ENCODE measurements around the gene ZNF385B.

ZNF385B gene

GRCh38 chr2:179594268-179595112, 266.9 kb downstream of the ZNF385B start:
- Histone ChIP-seq H3K36me3 (no peaks in the 10 kb centered on the region), H3K27me3 (ENCODE audit: insufficient read depth, low read depth, severe bottlenecking) (no peaks in the 10 kb centered on the region), H3K27ac (no peak overlapping the region), H3K9me3 (ENCODE audit: severe bottlenecking) (no peaks in the 10 kb centered on the region), H3K4me3 (ENCODE audit: low read depth, low read length) (no peak overlapping the region)
- no peak for TF ChIP-seq CTCF (IDR thresholded peaks at IDR 0.05; ENCODE audit: low read depth, low read length)
- DNase-seq, result no peak

- H3K36me3 ChIP-seq, result no peaks in the 10 kb centered on the region
- no peaks in the 10 kb centered on the region for H3K9me3 ChIP-seq (ENCODE audit: severe bottlenecking)
- no peaks in the 10 kb centered on the region for H3K27me3 ChIP-seq (ENCODE audit: insufficient read depth, low read depth, severe bottlenecking)
- H3K4me3 ChIP-seq (ENCODE audit: low read depth, low read length), result no peak overlapping the region
- no peak for TF ChIP-seq CTCF (IDR thresholded peaks at IDR 0.05; ENCODE audit: low read depth, low read length)
- no peak for DNase-seq
- no peak overlapping the region for H3K27ac ChIP-seq
Measured at GRCh38 chr2:179593323-179593722, 268.1 kb downstream of the ZNF385B start.

- no peak for DNase-seq
- H3K4me3 ChIP-seq (ENCODE audit: low read depth, low read length), result no peak overlapping the region
- no peak for TF ChIP-seq CTCF (IDR thresholded peaks at IDR 0.05; ENCODE audit: low read depth, low read length)
- H3K27me3 ChIP-seq (ENCODE audit: insufficient read depth, low read depth, severe bottlenecking), result no peaks in the 10 kb centered on the region
- no peaks in the 10 kb centered on the region for H3K36me3 ChIP-seq
- no peak overlapping the region for H3K27ac ChIP-seq
- H3K9me3 ChIP-seq (ENCODE audit: severe bottlenecking), result no peaks in the 10 kb centered on the region
Measured at GRCh38 chr2:179592167-179592936, 269.1 kb downstream of the ZNF385B start.

- H3K9me3 ChIP-seq (ENCODE audit: severe bottlenecking), result no peaks in the 10 kb centered on the region
- TF ChIP-seq CTCF (IDR thresholded peaks at IDR 0.05; ENCODE audit: low read depth, low read length), result no peak
- H3K27me3 ChIP-seq (ENCODE audit: insufficient read depth, low read depth, severe bottlenecking), result no peaks in the 10 kb centered on the region
- H3K27ac ChIP-seq, result no peak overlapping the region
- H3K4me3 ChIP-seq (ENCODE audit: low read depth, low read length), result no peak overlapping the region
- no peaks in the 10 kb centered on the region for H3K36me3 ChIP-seq
- DNase-seq, result no peak
Measured at GRCh38 chr2:179591690-179592089, 269.7 kb downstream of the ZNF385B start.

- no peak for TF ChIP-seq CTCF (IDR thresholded peaks at IDR 0.05; ENCODE audit: low read depth, low read length)
- Histone ChIP-seq H3K9me3 (ENCODE audit: severe bottlenecking) (no peaks in the 10 kb centered on the region), H3K36me3 (no peaks in the 10 kb centered on the region), H3K27me3 (ENCODE audit: insufficient read depth, low read depth, severe bottlenecking) (no peaks in the 10 kb centered on the region), H3K4me3 (ENCODE audit: low read depth, low read length) (no peak overlapping the region), H3K27ac (no peak overlapping the region)
- DNase-seq, result no peak
Measured at GRCh38 chr2:179588486-179589145, 272.8 kb downstream of the ZNF385B start.

Data from WERI-Rb-1 (cell line).